CD4-positive, alpha-beta T cell treated with Interleukin-21 for 1 hour (primary cell): ENCODE data around the gene FBXO24.
"Not testable (repeated sequence)": the region's sequence is repeated elsewhere in the genome, so short reads cannot be mapped to it uniquely, and the experiment has no call there.

ENCODE experiments used
- DNase-seq: peaks from one replicate; pipeline ENCODE4 v3.0.0-alpha.2; 2020

The FBXO24 gene

DNA sequence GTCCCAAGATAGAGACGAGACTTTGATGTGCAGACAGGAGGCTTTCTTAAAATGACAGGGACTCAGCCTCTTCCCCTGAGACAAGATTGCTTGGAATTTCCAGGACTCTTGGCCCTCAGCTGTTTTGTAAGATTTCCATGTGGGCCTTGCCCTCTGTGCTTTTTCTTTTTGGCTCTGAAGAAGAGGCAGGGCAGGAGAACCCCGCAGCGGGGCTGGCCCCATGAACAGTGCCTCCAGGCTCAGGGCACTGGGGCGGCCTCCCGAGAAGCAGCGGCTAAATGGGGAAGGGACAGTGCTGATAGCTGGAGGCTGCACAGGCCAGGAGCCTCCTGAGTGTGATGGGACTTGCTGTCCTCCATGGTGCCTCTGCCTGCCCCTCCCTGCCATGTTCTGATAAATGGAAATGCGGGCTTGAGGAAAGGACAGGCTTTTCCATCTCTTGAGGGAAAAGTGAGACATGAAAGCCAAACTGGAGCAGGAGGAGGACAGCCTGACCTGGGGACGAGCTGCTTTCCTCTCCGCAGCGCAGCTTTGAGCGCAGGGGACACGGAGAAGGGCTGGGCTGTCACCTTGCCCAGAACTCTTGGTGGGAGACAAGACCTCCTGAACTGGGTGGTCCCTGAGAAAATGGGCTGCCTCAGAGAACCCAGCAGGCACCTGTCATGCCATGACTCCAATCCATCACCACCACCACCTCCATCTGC, 24.5 kb upstream of the FBXO24 start:
- no peak for DNase-seq

DNA sequence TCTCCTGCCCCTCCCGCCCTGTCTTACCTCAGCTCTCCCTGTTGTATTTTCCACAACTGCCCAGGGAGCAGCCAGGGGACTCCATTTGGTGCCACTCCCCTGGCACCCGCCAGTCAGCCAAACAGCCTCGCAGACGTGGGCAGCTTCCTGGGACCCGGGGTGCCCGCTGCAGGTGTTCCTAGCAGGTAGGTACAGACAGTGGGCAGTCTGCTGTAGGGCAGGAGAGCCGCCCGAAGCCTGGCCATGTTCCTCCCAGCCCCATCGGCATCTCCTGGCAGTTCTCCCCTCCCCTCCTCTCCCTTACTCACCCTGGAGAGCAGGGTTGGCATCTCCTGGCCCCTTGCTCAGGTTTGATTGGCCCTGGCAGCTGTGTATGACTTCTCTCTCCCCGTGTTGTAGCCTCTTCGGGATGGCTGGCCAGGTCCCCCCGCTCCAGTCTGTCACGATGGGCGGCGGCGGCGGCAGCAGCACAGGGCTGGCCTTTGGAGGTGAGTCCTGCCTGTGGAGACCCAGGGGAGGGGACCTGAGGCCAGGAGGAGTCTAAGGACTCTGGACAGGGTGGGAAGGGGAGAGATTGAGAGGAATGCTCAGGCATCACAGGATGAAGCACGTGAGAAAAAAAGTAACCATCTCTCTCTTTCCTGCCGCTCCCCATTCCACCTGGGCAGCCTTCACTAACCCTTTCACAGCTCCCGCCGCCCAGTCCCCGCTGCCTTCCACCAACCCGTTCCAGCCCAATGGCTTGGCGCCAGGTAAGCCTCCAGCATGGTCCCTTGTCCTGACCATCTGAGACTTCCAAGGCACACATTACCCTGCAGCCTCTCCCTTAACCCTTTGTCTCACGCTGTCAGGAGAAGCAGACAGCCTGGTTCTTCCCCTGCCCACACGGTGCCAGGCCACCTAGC, 23.7 kb upstream of the FBXO24 start:
- DNase-seq: no peak

DNA sequence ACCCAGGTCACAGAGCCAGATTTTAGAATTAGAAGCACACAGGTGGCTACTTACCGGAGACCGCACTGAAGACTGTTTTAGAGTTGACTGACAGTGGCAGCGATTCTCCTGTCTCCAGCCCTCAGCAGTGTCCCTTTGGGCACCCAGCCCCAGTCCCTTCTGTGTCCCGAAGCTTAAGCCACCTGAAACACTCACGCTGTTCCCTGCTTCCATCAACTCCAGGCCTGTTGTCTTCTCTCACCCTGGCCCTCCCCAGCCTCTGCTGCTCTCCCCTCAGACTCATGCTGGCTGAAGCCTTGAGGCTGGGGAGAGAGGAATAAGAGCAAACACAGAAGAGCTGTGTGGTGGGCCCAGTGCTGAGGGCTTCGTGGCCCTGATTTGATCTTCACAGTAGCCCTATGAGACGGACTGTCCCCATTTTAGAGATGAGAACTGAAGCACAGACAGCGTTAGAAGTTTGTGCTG, 23.0 kb upstream of the FBXO24 start:
- no peak for DNase-seq

DNA sequence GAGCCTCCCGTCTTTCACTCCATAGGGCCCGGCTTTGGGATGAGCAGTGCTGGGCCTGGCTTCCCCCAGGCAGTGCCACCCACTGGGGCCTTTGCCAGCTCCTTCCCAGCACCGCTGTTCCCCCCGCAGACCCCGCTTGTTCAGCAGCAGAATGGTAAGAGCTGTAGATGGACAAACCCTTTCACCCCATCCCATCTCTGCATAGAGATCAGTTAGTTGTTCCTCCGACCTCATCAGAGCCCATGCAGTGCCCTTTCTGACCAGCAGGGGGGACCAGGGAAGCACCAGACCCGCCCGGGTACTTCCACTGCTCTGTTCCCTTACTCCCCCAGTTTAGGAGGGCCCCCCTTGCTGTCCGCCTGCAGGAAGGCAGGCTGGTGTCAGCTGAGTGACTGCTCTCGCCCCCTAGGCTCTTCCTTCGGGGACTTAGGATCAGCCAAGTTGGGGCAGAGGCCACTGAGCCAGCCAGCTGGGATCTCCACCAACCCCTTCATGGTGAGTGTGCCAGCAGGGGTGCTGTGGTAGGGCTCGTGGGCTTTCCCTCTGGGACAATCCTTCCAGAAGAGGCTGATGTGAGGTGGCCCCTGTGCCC, 22.2 kb upstream of the FBXO24 start:
- DNase-seq: peak; percentile 86

DNA sequence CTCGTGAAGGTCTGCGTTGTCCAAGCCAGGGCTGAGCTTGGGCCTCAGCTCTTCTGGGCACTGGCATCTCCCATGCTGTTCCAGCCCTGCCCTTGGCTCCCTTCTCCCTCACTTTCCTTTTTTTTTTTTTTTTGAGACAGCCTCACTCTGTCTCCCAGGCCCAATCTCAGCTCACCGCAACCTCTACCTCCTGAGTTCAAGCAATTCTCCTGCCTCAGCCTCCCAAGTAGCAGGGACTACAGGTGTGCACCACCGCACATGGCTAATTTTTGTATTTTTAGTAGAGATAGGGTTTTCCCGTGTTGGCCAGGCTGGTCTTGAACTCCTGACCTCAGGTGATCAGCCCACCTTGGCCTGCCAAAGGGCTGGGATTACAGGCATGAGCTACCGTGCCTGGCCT, 21.7 kb upstream of the FBXO24 start:
- not testable (repeated sequence) for DNase-seq

DNA sequence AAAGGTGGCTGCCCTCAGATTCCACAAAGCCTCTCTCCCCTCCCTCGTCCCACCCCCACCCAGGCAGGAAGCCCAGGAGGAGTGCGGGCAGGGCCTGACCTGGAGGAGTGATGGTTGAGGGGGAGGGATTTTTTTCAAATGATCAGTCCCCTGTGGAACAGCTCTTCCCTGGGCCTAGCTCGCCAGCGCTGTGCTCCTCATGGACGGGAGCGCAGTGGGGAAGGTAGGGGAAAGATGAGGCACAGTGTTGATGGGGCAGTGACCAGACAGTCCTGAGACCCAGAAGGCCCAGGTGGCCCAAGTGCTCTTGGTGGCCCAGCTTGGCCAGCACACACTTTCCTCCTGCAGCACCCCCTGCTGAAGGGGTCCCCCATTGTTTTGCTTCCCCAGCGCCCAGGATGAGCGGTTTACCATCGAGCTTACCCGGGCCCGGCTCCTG, 21.0 kb upstream of the FBXO24 start:
- no peak for DNase-seq

DNA sequence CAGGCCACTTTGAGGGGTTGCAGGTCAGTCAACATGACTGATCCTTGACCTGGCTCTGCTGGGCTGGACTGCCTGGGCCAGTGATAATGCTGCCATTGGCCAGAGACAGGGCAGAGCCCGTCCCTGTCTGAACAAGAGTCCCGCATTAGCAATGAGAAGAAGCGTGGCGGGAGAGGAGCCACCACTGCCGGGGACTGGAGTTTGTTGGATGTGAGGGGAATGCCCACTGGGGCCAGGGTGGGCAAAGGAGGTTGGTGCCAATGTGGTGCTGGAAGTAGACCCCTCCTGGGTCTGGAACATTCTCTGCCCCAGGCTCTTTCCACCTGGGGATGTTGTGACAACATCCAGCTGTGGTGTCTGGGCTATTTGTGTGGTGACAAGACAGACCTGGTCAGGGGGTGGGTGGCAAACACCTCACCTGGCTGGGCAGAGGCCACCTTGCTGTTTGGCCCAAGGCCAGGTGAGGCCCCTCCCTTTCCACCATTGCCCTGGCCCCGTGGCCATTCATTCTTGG, 20.1 kb upstream of the FBXO24 start:
- no peak for DNase-seq

DNA sequence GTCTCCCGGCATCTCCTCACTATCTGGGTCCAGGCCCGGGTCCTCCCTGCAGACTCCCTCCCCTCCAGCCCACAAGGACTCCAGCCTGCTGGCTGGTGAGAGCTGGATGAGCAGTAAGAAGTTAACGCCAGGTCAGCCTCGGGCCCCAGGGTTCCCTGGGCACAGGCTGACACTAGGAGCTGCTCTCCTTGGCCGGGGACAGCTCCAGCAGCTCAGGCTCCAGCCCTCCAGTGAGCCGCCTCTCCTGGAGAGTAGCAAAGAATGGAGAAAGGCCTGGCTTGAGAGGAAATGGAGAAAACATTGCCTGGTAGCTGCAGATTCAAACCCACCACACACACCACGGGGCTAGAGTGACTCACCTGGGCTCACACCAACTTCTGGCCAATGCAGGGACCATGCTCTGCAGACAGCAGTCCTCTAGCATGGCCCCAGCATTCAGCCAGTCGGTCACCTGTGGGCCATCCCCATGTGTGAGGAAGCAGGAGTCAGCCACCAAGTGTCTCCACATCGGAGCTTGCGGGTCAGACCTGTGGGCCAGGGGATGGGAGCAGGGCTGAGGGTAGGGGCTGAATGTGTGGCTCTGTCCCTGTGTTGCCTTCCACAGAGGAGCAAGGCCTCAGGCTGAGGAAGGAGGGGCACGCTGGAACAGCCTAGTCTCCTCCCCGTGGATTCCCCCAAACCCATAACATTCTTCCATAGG, 18.9 kb upstream of the FBXO24 start:
- DNase-seq: no peak

DNA sequence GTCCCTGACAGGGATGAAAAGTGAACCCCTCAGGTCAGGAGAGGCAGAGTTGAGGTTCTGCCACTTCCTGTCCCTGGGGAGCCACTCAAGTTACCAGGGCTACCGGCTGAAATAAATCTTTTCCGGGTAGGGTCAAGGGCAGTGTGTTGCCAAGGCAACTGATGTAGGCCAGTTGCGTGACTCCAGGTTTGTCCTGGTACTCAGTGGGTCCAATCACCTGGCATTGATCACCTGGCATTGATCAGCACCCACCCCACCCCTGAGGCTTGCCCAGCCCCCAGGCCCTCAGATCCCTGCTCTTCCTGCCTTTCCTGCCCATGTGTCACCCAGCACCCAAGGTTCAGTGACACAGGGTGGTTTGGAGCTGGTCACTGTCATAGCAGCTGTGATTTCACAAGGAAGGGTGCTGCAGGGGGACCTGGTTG, 18.4 kb upstream of the FBXO24 start:
- no peak for DNase-seq

DNA sequence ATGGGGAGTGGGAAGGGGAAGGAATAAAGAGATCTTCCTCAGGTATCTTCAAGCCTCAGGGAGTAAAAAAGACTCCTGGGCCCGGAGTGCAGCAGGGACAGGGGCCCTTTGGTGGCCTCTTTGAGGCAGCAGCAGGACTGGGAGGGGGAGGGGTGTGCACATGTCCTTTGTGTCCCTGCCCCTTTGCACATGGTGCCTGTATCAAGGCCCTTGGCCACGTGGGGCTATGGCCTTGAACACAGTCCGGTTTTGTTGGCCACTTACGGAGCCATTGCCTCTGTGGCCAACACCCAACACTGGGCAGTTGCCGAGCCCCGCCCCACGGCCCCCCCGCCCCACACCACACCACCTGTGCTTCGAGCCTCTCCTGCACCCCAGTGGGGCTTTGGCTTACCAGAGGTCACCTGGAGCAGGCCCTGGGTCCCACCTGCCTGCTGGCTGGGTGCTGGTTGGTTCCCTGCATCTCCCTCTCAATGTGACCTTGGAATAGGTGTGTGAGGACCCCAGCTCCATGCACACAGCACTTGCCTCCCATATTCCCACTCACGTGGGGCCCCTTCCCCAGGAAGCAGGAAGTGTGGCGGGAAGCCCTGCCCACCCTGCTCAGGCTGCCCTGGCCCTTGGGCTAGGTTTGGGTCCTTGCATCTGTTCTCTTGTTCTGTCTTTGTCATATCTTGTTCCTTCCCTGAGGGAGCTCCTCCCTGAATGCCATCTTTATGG, 17.8 kb upstream of the FBXO24 start:
- DNase-seq: no peak

DNA sequence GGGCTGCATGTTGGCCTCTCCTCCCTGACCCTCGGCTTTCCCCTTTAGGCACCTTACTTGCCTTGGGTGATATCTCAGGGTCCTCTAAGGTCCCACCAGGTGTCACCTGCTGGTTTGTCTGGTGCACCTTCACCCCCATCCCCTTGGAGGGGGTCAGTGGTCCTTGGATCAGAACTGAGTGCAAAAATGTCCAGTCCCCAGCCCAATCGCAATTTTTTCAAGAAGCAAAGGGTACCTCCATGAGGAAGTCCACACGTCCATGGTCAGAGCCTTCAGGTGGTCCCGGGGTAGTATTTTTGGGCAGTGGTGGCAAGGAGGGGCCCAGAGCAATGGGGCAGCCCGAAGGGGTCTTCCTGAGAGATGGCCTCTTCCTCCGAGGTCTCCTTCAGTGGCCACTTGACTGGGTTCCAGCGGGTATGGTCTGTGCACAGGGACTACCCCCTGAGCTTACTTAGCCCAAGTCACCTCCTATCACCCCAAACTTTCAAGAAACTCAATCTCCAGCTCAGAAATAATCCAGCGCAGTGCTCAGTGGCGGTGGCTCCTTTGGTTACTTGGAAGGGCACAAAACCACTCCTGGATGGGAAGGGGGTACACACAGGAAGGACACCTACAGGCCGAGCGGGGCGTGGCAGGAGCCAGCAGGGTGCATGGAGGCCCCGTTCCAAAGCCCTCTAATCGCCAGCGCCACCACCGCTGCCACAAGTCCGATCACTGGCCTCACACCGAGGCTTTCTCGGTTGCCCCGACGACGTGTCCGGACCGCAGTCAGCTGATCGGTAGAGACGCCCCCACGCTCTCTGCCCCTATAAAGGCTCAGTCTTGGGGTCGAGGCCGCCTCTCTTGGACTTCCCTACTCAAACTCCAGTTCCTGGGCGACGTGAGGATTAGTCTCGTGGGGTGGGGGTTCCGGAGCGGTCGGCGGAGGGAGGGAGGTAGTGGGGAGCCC, 17.0 kb upstream of the FBXO24 start:
- peak; percentile 59 for DNase-seq

DNA sequence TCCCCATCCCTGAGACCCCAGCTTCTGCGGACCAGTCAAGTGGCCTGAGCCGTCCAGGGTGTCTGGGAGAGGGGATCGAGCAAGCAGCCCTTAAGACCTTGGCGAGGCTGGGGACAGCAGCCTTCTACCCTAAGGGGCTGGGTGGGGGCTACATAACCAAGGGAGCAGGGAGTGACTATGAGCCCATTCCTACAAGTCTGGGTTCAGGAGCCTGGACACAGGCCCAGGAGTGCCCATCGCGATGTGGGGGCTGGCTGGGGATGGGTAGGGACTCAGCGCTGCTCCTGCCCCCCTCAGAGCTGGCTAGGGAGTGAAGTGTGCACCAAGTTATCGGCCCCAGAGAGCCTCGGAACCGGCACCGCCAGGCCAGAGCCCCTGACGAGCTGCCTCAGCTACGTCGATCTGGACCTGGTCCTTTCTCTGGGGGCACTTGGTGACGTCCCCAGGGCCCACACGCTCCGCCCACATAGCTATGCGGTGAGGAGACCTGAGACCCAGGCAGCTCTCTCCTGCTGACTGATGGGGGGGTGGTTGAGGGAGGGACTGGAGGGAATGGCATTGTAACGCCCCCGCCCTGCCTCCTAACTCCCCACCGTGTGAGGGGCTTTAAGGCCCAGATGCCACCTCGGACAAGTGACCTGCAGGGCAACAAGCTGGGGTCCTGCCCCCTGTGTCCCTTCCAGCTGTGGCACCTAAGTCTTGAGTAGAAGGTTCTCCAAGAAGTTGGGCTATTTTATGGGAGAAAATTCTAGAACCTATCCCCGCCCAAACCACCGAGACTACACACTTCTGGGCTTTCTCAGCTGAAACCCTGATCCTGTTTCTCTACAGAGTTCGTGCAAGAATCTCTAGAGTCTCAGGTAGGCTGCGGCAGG, 14.9 kb upstream of the FBXO24 start:
- DNase-seq: no peak

DNA sequence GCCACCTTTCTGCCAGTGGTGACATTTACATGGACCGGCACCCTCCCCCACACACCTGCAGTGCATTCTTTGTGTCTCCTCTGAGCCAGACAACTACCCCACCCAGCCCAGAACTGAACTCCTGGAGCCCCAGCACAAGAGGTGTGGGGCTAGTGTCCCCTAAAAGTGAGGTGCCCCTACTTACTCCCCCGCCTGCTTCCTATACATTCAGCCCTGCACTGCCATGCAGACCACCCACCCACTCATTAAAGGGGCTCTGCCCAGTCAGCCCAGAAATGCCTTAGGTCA, 14.4 kb upstream of the FBXO24 start:
- no peak for DNase-seq

DNA sequence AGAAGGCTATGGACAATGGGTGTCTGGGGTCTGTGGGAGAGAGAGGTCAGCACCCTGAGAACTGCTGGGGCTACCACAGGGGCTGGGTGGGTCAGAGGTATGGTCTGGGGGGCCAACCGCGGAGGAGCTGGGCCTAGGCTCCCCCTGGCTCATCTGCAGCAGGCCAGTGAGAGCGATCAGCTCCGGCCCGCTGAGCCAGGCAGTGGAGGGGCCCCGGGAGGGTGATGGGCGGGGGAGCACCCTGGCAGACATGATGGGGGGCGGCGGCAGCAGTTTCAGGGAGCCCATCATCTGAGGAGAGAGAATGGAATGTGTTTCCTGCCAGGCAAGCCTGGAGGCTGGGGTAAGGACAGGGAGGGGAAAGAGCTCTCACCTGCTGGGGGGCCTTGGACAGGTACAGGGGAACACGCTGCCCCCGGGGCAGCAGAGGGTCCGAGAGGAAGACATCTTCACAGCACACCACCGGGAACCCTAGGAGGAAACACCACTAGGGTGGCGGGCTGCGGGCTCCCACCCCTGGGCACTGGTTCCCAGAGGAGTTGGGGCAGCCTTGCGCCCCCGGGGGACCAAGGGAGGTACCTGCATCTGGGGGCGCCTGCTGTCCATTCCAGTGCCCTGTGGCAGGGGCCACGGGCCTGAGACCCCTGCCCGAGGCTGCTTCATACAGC, 13.7 kb upstream of the FBXO24 start:
- DNase-seq: no peak

DNA sequence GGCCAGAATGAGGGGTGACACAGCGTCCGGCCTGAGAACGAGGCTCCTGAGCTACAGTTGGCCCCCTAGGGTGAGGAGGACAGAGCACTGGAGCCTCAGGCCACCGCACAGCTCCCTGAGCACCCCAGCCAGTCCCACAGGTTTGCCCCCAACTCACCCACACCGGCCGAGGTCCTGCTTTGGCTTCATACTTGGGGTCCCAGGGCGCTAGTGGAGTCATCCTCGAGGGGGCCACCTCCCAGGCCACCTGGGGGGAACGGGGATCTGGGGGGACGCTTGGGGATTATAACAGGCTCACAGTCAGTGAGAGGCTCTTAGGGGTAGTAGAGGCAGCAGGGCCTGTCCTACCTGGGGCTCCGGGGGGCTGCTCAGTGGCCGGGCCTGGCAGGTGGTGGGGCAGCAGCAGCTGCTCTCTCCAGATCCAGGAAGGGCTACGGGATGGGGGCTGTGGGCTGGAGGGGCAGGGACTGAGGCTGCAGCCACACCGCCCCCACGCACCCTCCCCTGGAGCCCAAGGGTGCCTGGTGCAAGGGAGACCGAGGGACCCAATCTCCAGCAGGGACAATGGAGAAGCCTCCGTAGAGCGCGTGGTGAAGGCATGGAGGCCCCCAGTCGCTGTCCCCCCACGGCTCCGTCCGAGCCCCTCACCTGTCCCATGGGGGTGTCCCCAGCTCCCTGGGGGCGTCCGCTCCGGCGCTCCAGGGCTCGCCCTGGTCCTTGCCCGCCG, 13.0 kb upstream of the FBXO24 start:
- no peak for DNase-seq

DNA sequence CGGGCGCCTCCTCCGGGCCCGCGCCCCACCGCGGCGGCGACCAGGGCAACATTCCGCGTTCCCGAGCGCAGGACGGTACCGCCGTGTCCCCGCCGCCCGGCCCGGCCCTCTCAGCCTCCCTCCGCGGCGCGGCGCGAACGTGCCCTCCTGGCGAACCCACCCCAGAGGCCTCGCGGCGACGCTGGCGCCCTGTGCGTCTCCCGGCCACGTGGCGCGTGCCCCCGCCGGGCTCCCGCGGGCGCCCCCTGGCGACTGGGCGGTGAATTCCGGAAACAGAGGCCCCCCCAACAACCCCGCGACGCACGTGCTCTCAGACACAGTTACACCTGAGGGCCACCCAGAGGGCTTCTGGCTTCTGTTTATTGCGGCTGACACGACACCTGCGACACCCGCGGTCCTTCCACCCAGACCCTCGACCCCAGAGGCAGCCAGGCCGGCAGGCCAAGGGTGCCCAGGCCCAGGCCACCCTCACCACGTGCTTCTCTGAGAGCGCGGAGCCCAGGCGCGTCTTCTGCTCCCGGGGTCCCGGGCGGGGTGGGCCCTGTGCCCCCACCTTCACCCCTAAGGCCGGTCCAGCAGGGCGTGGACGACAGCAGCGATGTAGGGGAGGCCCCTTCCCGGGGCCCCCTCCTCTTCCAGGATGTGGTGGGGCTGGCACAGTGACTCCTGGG, 12.3 kb upstream of the FBXO24 start, which contains the start of gene SAP25:
Gene SAP25, minus strand, starts transcription at position 210 of the 671 bp plus-strand sequence. Its CDS starts 158 bp downstream, at position 52.
- DNase-seq: no peak

DNA sequence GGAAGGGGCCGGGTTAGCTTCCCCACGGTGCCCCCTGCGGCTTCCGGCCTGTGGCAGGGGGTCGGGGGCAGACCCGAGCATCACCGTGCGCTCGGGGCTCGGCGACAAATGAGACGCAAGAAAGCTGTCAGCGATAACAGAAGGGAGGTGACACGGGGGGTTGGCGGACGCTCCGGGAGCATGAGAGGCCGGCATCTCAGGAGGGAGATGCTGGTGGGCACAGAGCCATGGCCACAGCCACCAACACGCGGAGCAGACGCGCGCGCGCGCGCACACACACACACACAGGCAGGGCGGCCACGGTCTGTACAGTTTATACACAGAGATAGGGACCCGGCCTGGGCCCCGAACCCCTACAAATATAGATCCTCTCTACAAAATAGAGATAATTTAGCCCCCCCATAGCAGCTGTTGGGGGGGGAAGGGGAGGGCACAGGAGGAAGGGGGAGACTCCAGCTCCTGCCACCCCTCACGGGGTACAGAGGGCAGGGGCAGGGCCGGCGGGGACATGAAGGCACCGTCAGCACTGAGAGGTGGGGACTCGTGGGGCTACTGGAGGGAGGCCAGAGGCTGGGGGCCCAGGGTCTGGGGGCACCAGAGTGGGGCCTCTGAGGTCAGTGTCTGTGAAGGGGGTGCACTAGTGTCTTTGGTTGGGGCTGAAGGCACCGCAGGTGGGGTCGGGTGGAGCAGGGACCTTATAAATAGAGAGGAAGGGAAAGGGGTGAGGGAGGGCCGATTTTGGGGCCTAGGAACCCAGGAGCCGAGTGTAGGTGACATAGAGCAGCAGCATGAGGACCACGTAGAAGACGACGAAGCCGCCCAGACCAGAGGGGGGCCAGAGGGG, 11.5 kb upstream of the FBXO24 start:
- DNase-seq: no peak
